ENCODE measurements around the gene NPTX1. TPM values are rescaled to one million over a fixed set of nuclear protein-coding genes. Genes with fewer than 3 reads are reported as not detected.

NPTX1 gene
- total and polyA plus RNA-seq, 2 of the 13 experiments (the other 11 are each of a cell fraction or from before 2014, with no cell fraction given): 0.01 TPM; not detected in 1

DNA sequence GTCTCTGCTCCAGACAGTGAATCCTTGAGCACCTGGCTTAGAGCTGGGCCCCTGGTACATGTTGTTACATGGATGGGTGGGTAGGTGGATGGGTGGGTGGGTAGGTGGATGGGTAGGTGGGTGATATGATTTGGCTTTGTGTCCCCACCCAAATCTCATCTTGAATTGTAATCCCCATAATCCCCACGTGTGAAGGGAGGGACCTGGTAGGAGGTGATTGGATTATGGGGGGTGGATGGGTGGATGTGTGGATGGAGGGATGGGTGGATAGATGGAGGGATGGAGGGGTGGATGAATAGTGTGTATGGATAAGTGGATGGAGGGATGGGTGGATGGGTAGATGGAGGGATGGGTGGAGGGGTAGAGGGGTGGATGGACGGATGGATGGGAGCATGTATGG is 26.6 kb upstream of the NPTX1 start:
- 5% methylated on average over 2 of the region's 2 CpGs for WGBS (ENCODE audit: low lambda C conversion rate)
- H3K27ac ChIP-seq (ENCODE audit: extremely low read length, insufficient read depth, low read length): no peak overlapping the region
- no peak for ATAC-seq

DNA sequence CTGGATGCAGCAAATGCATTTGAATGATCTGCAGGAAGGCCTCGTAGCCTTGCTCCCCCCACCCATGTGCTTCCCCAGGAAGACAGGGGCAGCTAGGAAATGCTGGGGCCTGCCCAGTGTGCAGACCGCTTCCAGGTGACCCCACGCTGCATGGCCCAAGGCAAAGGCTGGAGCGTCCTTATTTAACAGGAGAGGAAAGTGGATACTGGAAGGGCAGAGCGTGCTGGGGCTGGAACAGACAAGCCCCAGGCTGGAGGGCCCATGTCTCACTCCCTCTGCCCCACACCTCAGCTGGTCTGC is 26.1 kb upstream of the NPTX1 start:
- H3K9me3 ChIP-seq (ENCODE audit: low read length): no peaks in the 10 kb centered on the region
- H2AFZ ChIP-seq (ENCODE audit: low read length): no peak overlapping the region
- H3K27me3 ChIP-seq (ENCODE audit: control insufficient read depth in 1 of 2, insufficient read depth in 2 of 2, low read length in 2 of 2): peaks cover 18 to 74% of the 10 kb centered on the region in 2 experiments; a peak in 4 of 5 replicates
- TF ChIP-seq RBFOX2 (IDR thresholded peaks at IDR 0.05; ENCODE audit: low read depth, low read length): no peak
- no peak for TF ChIP-seq SCMH1 (CRISPR knock-in tag; IDR thresholded peaks at IDR 0.05; ENCODE audit: borderline replicate concordance)
- TF ChIP-seq, protein P1, sequence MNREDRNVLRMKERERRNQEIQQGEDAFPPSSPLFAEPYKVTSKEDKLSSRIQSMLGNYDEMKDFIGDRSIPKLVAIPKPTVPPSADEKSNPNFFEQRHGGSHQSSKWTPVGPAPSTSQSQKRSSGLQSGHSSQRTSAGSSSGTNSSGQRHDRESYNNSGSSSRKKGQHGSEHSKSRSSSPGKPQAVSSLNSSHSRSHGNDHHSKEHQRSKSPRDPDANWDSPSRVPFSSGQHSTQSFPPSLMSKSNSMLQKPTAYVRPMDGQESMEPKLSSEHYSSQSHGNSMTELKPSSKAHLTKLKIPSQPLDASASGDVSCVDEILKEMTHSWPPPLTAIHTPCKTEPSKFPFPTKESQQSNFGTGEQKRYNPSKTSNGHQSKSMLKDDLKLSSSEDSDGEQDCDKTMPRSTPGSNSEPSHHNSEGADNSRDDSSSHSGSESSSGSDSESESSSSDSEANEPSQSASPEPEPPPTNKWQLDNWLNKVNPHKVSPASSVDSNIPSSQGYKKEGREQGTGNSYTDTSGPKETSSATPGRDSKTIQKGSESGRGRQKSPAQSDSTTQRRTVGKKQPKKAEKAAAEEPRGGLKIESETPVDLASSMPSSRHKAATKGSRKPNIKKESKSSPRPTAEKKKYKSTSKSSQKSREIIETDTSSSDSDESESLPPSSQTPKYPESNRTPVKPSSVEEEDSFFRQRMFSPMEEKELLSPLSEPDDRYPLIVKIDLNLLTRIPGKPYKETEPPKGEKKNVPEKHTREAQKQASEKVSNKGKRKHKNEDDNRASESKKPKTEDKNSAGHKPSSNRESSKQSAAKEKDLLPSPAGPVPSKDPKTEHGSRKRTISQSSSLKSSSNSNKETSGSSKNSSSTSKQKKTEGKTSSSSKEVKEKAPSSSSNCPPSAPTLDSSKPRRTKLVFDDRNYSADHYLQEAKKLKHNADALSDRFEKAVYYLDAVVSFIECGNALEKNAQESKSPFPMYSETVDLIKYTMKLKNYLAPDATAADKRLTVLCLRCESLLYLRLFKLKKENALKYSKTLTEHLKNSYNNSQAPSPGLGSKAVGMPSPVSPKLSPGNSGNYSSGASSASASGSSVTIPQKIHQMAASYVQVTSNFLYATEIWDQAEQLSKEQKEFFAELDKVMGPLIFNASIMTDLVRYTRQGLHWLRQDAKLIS (CRISPR knock-in tag; IDR thresholded peaks at IDR 0.05): no peak
- TF ChIP-seq ZMYM2 (CRISPR knock-in tag; IDR thresholded peaks at IDR 0.05): no peak
- TF ChIP-seq ZNF160 (CRISPR knock-in tag; IDR thresholded peaks at IDR 0.05): no peak
- no peak for TF ChIP-seq HNF4G (IDR thresholded peaks at IDR 0.05; ENCODE audit: borderline replicate concordance, low read depth, low read length)
- TF ChIP-seq HNF4G (CRISPR knock-in tag; IDR thresholded peaks at IDR 0.05; ENCODE audit: borderline replicate concordance, low read depth): no peak
- TF ChIP-seq MAFG (CRISPR knock-in tag; IDR thresholded peaks at IDR 0.05): no peak
- in situ Hi-C loops (cut with HindIII; ENCODE audit: extremely low pct_ligation_motif_present, low pct_unique_long_range_greater_than_20kb) (no loop called here), intact Hi-C loops (cut with micrococcal nuclease; ENCODE audit: unreplicated experiment) (no loop called here)
- FAIRE-seq (no peak), DNase-seq (ENCODE audit: low spot score) (no peak), ATAC-seq (no peak)
- no peak overlapping the region for H3K4me2 ChIP-seq (ENCODE audit: low read depth, low read length)
- H4K20me1 ChIP-seq (ENCODE audit: insufficient read depth, low read length): no peaks in the 10 kb centered on the region
- ChIA-PET CTCF (ENCODE audit: low intra/inter-chr PET ratio, low total read pairs) (no interaction called here), POLR2A (interaction anchor here (0.8 kb wide), 1 partner anchor 77 kb away, joined by 4 read pairs; no protein-coding TSS in a partner anchor)
- WGBS (ENCODE audit: low lambda C conversion rate): 34% methylated on average over 5 of the region's 5 CpGs
- H3K27ac ChIP-seq (ENCODE audit: extremely low read length, insufficient read depth, low read length): no peak overlapping the region
- no TSS peak for BruUV-seq (replicated peaks)
- peaks cover 36% of the 10 kb centered on the region for H3K4me1 ChIP-seq (ENCODE audit: insufficient read depth, low read length)
- no peak overlapping the region for H3K4me3 ChIP-seq (replicated peaks in 1 of 3; ENCODE audit: insufficient read depth in 1 of 3, low read depth in 2 of 3, low read length in 3 of 3)
- no peaks in the 10 kb centered on the region for H3K79me2 ChIP-seq (ENCODE audit: insufficient read depth, low read length)
- no peak overlapping the region for H3K9ac ChIP-seq (ENCODE audit: insufficient read depth, low read depth, low read length)
- no peaks in the 10 kb centered on the region for H3K36me3 ChIP-seq (replicated peaks in 1 of 2; ENCODE audit: control insufficient read depth in 1 of 2, insufficient read depth in 2 of 2, low read length in 2 of 2)

More for the DNA sequence above, 26.6 kb upstream of the NPTX1 start:
- no peak for FAIRE-seq
- Histone ChIP-seq H3K36me3 (replicated peaks in 1 of 2; ENCODE audit: control insufficient read depth in 1 of 2, insufficient read depth in 2 of 2, low read length in 2 of 2) (no peaks in the 10 kb centered on the region), H3K4me3 (replicated peaks in 1 of 3; ENCODE audit: insufficient read depth in 1 of 3, low read depth in 2 of 3, low read length in 3 of 3) (no peak overlapping the region), H3K9ac (ENCODE audit: insufficient read depth, low read depth, low read length) (no peak overlapping the region), H3K79me2 (ENCODE audit: insufficient read depth, low read length) (no peaks in the 10 kb centered on the region), H3K9me3 (ENCODE audit: low read length) (no peaks in the 10 kb centered on the region), H2AFZ (ENCODE audit: low read length) (no peak overlapping the region), H3K4me2 (ENCODE audit: low read depth, low read length) (no peak overlapping the region), H3K4me1 (ENCODE audit: insufficient read depth, low read length) (peaks cover 32% of the 10 kb centered on the region), H4K20me1 (ENCODE audit: insufficient read depth, low read length) (no peaks in the 10 kb centered on the region), H3K27me3 (ENCODE audit: control insufficient read depth in 1 of 2, insufficient read depth in 2 of 2, low read length in 2 of 2) (peaks cover 18 to 69% of the 10 kb centered on the region in 2 experiments; a peak in 4 of 5 replicates)
- no peak for TF ChIP-seq PAF1 (CRISPR knock-in tag; IDR thresholded peaks at IDR 0.05)
- TF ChIP-seq TP53 (CRISPR knock-in tag; conservative IDR thresholded peaks at IDR 0.05): no peak
- BruUV-seq (replicated peaks): no TSS peak
- POLR2A ChIA-PET: interaction anchor here (0.8 kb wide), 1 partner anchor 77 kb away, joined by 4 read pairs; no protein-coding TSS in a partner anchor
- in situ Hi-C loops (cut with HindIII; ENCODE audit: extremely low pct_ligation_motif_present, low pct_unique_long_range_greater_than_20kb): no loop called here
- CTCF ChIA-PET (ENCODE audit: low intra/inter-chr PET ratio, low total read pairs): no interaction called here
- intact Hi-C loops (cut with micrococcal nuclease; ENCODE audit: unreplicated experiment): no loop called here
- DNase-seq (ENCODE audit: low spot score): no peak
